ENCODE results near the gene CADM2. TPM values are rescaled to one million over a fixed set of nuclear protein-coding genes. Genes with fewer than 3 reads are reported as not detected.

CADM2 gene
- total RNA-seq, 1 donor = not detected

DNA sequence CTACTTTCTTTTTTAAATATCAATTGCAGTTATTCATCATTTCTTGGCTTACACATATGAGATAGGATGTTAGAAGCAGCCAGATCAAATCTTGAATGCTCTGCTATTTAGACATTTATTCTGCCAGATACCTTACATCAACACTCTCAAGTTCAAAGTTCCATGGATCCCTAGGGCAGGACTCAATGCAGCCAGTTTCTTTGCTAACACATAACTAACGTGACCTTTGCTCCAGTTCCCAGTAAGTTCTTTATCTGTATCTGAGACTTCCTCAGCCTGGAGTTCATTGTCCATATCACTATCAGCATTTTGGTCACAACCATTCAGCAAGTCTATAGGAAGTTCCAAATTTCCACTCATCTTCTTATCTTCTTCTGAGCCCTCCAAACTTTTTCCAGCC is 1092.3 kb downstream of the CADM2 start:
- Histone ChIP-seq H3K27me3 (ENCODE audit: insufficient read depth, low read length) (no peaks in the 10 kb centered on the region), H3K79me2 (ENCODE audit: insufficient read depth, low read length) (no peaks in the 10 kb centered on the region), H3K4me3 (ENCODE audit: insufficient read depth, low read length) (no peak overlapping the region), H2AFZ (ENCODE audit: low read length) (no peak overlapping the region), H3K36me3 (ENCODE audit: insufficient read depth, low read length) (no peaks in the 10 kb centered on the region), H4K20me1 (ENCODE audit: insufficient read depth, low read length) (no peaks in the 10 kb centered on the region), H3K4me1 (ENCODE audit: insufficient read depth, low read length) (no peaks in the 10 kb centered on the region), H3K4me2 (ENCODE audit: insufficient read depth, low read length) (no peak overlapping the region), H3K27ac (ENCODE audit: low read depth, low read length) (no peak overlapping the region), H3K9me3 (ENCODE audit: low read depth, low read length) (peaks cover 2% of the 10 kb centered on the region)
- DNase-seq (ENCODE audit: insufficient read length, low spot score, missing footprints) = no peak
- TF ChIP-seq, protein P1, sequence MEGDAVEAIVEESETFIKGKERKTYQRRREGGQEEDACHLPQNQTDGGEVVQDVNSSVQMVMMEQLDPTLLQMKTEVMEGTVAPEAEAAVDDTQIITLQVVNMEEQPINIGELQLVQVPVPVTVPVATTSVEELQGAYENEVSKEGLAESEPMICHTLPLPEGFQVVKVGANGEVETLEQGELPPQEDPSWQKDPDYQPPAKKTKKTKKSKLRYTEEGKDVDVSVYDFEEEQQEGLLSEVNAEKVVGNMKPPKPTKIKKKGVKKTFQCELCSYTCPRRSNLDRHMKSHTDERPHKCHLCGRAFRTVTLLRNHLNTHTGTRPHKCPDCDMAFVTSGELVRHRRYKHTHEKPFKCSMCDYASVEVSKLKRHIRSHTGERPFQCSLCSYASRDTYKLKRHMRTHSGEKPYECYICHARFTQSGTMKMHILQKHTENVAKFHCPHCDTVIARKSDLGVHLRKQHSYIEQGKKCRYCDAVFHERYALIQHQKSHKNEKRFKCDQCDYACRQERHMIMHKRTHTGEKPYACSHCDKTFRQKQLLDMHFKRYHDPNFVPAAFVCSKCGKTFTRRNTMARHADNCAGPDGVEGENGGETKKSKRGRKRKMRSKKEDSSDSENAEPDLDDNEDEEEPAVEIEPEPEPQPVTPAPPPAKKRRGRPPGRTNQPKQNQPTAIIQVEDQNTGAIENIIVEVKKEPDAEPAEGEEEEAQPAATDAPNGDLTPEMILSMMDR (IDR thresholded peaks at IDR 0.05; ENCODE audit: extremely low read depth, low read depth, low read length) = no peak

DNA sequence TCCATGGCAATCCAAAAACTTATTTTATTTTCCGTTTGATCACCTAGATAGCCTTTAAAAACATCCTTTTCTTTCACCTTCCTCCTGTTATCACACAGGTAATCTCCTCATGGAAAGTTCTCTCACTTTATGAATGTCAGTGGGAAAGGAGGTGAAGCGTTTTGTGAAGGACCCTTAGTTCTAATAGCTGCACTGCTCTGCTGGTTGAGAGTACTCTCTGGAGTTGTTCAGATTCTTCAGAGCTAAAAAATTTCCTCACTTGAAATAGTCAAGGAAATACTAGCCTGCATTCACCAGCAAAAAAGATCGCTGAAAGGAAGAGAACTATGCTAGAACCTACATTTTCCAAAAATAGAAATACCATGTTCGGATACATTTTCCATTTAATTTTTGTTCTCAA is 1097.2 kb downstream of the CADM2 start:
- H3K4me2 ChIP-seq (ENCODE audit: insufficient read depth, low read length) = no peak overlapping the region
- H3K79me2 ChIP-seq (ENCODE audit: insufficient read depth, low read length) = no peaks in the 10 kb centered on the region
- no peaks in the 10 kb centered on the region for H3K27me3 ChIP-seq (ENCODE audit: insufficient read depth, low read length)
- H3K4me3 ChIP-seq (ENCODE audit: insufficient read depth, low read length) = no peak overlapping the region
- no peak for DNase-seq (ENCODE audit: insufficient read length, low spot score, missing footprints)
- no peaks in the 10 kb centered on the region for H3K4me1 ChIP-seq (ENCODE audit: insufficient read depth, low read length)
- no peaks in the 10 kb centered on the region for H3K9me3 ChIP-seq (ENCODE audit: low read depth, low read length)
- TF ChIP-seq, protein P1 (IDR thresholded peaks at IDR 0.05; ENCODE audit: extremely low read depth, low read depth, low read length) = no peak
- no peaks in the 10 kb centered on the region for H3K36me3 ChIP-seq (ENCODE audit: insufficient read depth, low read length)
- H4K20me1 ChIP-seq (ENCODE audit: insufficient read depth, low read length) = no peaks in the 10 kb centered on the region
- H2AFZ ChIP-seq (ENCODE audit: low read length) = no peak overlapping the region
- no peak overlapping the region for H3K27ac ChIP-seq (ENCODE audit: low read depth, low read length)

DNA sequence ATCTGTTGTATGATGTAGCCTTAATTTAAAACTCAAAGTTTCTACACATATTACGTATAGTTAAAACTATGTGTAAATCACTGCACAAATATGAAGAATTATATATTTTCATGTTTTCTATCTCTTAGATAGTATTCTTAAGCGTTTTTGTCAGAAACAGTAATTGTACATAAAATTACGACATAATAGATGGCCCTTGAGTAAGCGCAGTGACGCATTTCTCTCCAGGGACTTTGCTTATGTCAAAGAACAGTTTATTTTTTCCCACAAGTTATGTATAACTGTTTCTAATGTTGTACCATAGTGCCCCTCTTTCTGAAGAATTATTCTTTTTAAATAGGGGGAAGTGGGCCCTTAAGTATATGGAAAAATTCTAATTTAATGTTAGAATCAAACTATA is 1098.2 kb downstream of the CADM2 start:
- no peak overlapping the region for H2AFZ ChIP-seq (ENCODE audit: low read length)
- TF ChIP-seq, protein P1 (IDR thresholded peaks at IDR 0.05; ENCODE audit: extremely low read depth, low read depth, low read length) = no peak
- H3K4me3 ChIP-seq (ENCODE audit: insufficient read depth, low read length) = no peak overlapping the region
- H3K27ac ChIP-seq (ENCODE audit: low read depth, low read length) = no peak overlapping the region
- no peaks in the 10 kb centered on the region for H3K79me2 ChIP-seq (ENCODE audit: insufficient read depth, low read length)
- no peaks in the 10 kb centered on the region for H3K4me1 ChIP-seq (ENCODE audit: insufficient read depth, low read length)
- H3K36me3 ChIP-seq (ENCODE audit: insufficient read depth, low read length) = no peaks in the 10 kb centered on the region
- no peak for DNase-seq (ENCODE audit: insufficient read length, low spot score, missing footprints)
- no peak overlapping the region for H3K4me2 ChIP-seq (ENCODE audit: insufficient read depth, low read length)
- no peaks in the 10 kb centered on the region for H3K9me3 ChIP-seq (ENCODE audit: low read depth, low read length)
- no peaks in the 10 kb centered on the region for H3K27me3 ChIP-seq (ENCODE audit: insufficient read depth, low read length)
- H4K20me1 ChIP-seq (ENCODE audit: insufficient read depth, low read length) = no peaks in the 10 kb centered on the region

DNA sequence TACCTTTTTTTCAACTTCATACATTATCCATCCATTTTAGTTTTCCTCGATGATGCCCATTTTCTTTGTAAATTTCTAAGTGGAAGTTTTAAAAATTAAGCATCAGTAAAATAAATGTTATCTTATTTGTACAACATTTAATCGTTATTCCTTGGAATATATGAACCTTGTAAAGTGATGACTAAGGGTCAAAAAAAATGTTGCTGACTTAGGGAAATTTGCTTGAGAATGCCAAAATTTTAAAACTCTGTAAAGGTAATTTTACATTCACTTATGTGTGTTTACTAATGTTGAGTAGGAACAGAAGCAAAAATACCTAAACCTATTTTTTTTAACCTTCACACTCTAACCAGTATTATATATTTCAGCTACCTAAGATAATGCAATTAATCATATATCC is 1115.0 kb downstream of the CADM2 start:
- no peak overlapping the region for H3K4me3 ChIP-seq (ENCODE audit: insufficient read depth, low read length)
- TF ChIP-seq, protein P1 (IDR thresholded peaks at IDR 0.05; ENCODE audit: extremely low read depth, low read depth, low read length) = no peak
- no peak overlapping the region for H3K27ac ChIP-seq (ENCODE audit: low read depth, low read length)
- no peaks in the 10 kb centered on the region for H3K36me3 ChIP-seq (ENCODE audit: insufficient read depth, low read length)
- H3K27me3 ChIP-seq (ENCODE audit: insufficient read depth, low read length) = no peaks in the 10 kb centered on the region
- H4K20me1 ChIP-seq (ENCODE audit: insufficient read depth, low read length) = no peaks in the 10 kb centered on the region
- DNase-seq (ENCODE audit: insufficient read length, low spot score, missing footprints) = no peak
- H3K9me3 ChIP-seq (ENCODE audit: low read depth, low read length) = no peaks in the 10 kb centered on the region
- no peak overlapping the region for H2AFZ ChIP-seq (ENCODE audit: low read length)
- no peak overlapping the region for H3K4me2 ChIP-seq (ENCODE audit: insufficient read depth, low read length)
- no peaks in the 10 kb centered on the region for H3K4me1 ChIP-seq (ENCODE audit: insufficient read depth, low read length)
- no peaks in the 10 kb centered on the region for H3K79me2 ChIP-seq (ENCODE audit: insufficient read depth, low read length)

All from osteoblast (primary cell).